Activated CD4-positive, alpha-beta T cell treated with anti-CD3 and anti-CD28 coated beads, Interleukin-2, amount 10 ng/mL, durations not matched to agents 24 days and 14 days (primary cell): ENCODE measurements around the gene ZNF432. TPM values are rescaled to one million over a fixed set of nuclear protein-coding genes. Genes with fewer than 3 reads are reported as not detected.
"Not testable (repeated sequence)": the region's sequence is repeated elsewhere in the genome, so short reads cannot be mapped to it uniquely, and the experiment has no call there.

Experiments used
- DNase-seq: peaks from one replicate; pipeline ENCODE4 v3.0.0; 2022
- H3K27ac Mint-ChIP-seq: one replicate; pipeline ENCODE4 v1.8.0; 2022; ENCODE audit warnings: mild to moderate bottlenecking, mixed read lengths
- H3K27me3 Mint-ChIP-seq: one replicate; pipeline ENCODE4 v1.8.0; 2022; ENCODE audit warnings: mixed read lengths
- H3K36me3 Mint-ChIP-seq: one replicate; pipeline ENCODE4 v1.8.0; 2022; ENCODE audit warnings: low read depth, mild to moderate bottlenecking, mixed read lengths
- H3K4me1 Mint-ChIP-seq: one replicate; pipeline ENCODE4 v1.8.0; 2021; ENCODE audit warnings: mixed read lengths
- H3K4me3 Mint-ChIP-seq: one replicate; pipeline ENCODE4 v1.8.0; 2022; ENCODE audit warnings: mild to moderate bottlenecking, moderate library complexity, mixed read lengths
- H3K9me3 Mint-ChIP-seq: one replicate; pipeline ENCODE4 v1.8.0; 2021; ENCODE audit warnings: mixed read lengths
- intact Hi-C: fragments of 100-400 bp; cut with micrococcal nuclease; formaldehyde crosslinking; loops from one replicate; pipeline ENCODE4 v1.15.1; 2023
- total RNA-seq: library from RNA; stranded (reverse); gene quantifications from 2 replicates; pipeline ENCODE4 v1.2.3, GENCODE V29; 2022

Gene ZNF432
- total RNA-seq, 1 donor from 2014 or later = 10.8 TPM

DNA sequence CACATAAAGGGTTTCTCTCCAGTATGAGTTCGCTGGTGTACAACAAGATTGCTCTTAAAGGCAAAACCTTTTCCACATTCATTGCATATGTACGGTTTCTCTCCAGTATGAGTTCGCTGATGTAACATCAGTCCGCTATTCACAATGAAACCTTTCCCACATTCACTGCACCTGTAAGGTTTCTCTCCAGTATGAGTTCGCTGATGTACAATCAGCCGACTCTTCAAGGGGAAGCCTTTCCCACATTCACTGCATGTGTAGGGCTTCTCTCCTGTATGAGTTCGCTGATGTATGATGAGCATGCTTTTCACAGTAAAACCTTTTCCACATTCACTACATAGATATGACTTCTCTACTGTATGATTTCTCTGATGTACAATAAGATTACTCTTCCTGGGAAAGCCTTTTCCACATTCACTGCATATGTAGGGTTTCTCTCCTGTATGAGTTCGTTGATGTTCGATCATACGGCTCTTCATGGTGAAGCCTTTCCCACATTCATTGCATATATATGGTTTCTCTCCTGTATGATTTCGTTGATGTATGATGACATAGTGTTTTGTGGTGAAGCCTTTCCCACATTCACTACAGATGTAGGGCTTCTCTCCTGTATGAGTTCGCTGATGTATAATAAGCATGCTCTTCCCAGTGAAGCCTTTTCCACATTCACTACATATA lies 14.4 kb downstream of the ZNF432 start:
- DNase-seq = no peak
- Mint-ChIP-seq H3K4me1 (no peaks in the 10 kb centered on the region), H3K27me3 (no peaks in the 10 kb centered on the region), H3K4me3 (no peak overlapping the region), H3K9me3 (peaks cover 40% of the 10 kb centered on the region), H3K27ac (no peak overlapping the region), H3K36me3 (peaks cover 80% of the 10 kb centered on the region)
- intact Hi-C loops = no loop called here

DNA sequence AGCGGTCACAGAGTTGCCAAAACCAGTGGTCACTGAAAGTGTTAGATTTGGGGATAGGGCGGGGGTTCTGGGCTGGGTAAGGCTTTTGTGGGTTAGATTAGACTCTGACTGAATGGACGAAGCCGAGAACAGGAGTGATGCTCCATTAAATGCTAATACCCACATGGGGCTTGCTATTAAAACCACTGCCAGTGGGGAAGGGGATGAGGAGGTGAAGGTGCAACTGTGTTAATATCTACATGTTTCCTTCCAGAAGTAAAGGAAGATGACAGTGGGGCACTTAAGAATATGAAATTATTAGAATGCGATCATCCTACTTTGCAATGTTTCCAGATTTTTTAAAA lies 19.9 kb downstream of the ZNF432 start:
- H3K4me1 Mint-ChIP-seq = peaks cover 15% of the 10 kb centered on the region
- peaks cover 36% of the 10 kb centered on the region for H3K9me3 Mint-ChIP-seq
- intact Hi-C loops = loop anchor here (1.0 kb wide), 5 partner anchors 20 to 161 kb away; partner anchors contain the start of genes ZNF350, ZNF432, ZNF613 and ZNF615
- DNase-seq = no peak
- H3K27me3 Mint-ChIP-seq = no peaks in the 10 kb centered on the region
- H3K4me3 Mint-ChIP-seq = peak overlapping the region; percentile 94
- H3K36me3 Mint-ChIP-seq = peaks cover 73% of the 10 kb centered on the region
- peak overlapping the region; percentile 95 for H3K27ac Mint-ChIP-seq

DNA sequence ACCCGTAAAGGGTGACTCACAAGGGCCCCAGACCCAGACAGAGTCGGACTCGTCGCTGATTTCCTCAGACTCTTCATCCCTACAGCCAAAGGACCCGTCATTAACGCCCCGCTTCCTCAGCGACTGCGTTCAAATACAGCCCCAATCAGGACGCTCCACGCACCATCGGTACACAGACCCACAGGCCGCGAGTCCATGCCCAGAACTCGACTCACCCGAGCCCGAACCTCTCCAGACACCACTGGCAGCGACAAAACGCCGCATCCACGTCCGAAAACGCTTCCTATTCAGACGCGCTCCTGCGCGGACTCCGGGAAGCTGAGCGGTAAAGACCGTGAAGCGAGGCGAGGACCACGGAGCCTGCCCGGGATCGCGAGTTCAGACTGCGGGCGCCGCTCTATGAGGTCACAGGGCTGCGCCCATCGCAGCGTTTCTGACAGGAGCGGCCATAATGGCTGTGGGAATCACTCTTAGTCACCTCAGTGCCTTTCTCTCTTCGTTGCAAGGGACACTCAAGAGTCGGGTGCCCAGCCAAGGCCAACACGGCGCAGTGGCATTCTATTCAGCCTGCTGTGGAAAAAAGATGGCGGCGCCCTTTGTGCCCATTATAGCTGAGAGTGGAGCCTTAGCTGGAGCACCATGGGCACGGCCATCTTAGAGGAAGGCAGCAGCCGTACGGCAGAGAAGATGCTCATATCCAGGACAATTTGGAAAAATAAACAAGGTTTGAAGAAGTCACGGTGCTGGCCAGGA lies 20.4 kb downstream of the ZNF432 start, which contains the start of gene ZNF614:
Gene ZNF614, minus strand, starts transcription at position 353 of the 753 bp plus-strand sequence. CDS start 2,634 bp downstream, outside the sequence.
- peak within 1 kb of the TSS; percentile 95 for H3K27ac Mint-ChIP-seq
- H3K36me3 Mint-ChIP-seq = peaks cover 74% of the 10 kb centered on the region
- intact Hi-C loops = loop anchor here (1.0 kb wide), 5 partner anchors 20 to 161 kb away; partner anchors contain the start of genes ZNF350, ZNF432, ZNF613 and ZNF615
- peak within 1 kb of the TSS; percentile 94 for H3K4me3 Mint-ChIP-seq
- DNase-seq = peak; percentile 96
- H3K4me1 Mint-ChIP-seq = peaks cover 15% of the 10 kb centered on the region
- H3K27me3 Mint-ChIP-seq = no peaks in the 10 kb centered on the region
- H3K9me3 Mint-ChIP-seq = peaks cover 34% of the 10 kb centered on the region

DNA sequence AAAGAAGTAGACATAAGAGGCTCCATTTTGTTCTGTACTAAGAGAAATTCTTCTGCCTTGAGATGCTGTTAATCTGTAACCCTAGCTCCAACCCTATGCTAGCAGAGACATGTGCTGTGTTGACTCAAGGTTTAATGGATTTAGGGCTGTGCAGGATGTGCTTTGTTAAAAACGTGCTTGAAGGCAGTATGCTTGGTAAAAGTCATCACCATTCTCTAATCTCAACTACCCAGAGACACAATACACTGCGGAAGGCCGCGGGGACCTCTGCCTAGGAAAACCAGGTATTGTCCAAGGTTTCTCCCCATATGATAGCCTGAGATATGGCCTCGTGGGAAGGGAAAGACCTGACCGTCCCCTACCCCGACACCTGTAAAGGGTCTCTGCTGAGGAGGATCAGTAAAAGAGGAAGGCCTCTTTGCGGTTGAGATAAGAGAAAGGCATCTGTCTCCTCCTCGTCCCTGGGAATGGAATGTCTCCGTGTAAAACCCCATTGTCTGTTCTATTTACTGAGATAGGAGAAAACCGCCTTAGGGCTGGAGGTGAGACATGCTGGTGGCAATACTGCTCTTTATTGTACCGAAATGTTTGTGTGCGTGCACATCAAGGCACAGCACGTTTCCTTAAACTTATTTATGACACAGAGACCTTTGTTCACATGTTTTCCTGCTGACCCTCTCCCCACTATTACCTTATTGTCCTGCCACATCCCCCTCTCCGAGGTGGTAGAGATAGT lies 22.2 kb downstream of the ZNF432 start:
- H3K9me3 Mint-ChIP-seq = peaks cover 34% of the 10 kb centered on the region
- H3K27me3 Mint-ChIP-seq, H3K27ac Mint-ChIP-seq, DNase-seq, H3K4me3 Mint-ChIP-seq, intact Hi-C loops: not testable (repeated sequence)
- peaks cover 81% of the 10 kb centered on the region for H3K36me3 Mint-ChIP-seq
- peaks cover 15% of the 10 kb centered on the region for H3K4me1 Mint-ChIP-seq

DNA sequence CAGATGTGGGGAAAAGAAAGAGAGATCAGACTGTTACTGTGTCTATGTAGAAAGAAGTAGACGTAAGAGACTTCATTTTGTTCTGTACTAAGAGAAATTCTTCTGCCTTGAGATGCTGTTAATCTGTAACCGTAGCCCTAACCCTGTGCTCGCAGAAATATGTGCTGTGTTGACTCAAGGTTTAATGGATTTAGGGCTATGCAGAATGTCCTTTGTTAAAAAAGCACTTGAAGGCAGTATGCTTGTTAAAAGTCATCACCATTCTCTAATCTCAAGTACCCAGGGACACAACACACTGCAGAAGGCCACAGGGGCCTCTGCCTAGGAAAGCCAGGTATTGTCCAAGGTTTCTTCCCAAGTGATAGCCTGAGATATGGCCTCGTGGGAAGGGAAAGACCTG lies 24.2 kb downstream of the ZNF432 start:
- H3K27me3 Mint-ChIP-seq, H3K4me3 Mint-ChIP-seq, intact Hi-C loops, DNase-seq, H3K27ac Mint-ChIP-seq: not testable (repeated sequence)
- H3K9me3 Mint-ChIP-seq = peaks cover 41% of the 10 kb centered on the region
- peaks cover 86% of the 10 kb centered on the region for H3K36me3 Mint-ChIP-seq
- H3K4me1 Mint-ChIP-seq = peaks cover 15% of the 10 kb centered on the region

DNA sequence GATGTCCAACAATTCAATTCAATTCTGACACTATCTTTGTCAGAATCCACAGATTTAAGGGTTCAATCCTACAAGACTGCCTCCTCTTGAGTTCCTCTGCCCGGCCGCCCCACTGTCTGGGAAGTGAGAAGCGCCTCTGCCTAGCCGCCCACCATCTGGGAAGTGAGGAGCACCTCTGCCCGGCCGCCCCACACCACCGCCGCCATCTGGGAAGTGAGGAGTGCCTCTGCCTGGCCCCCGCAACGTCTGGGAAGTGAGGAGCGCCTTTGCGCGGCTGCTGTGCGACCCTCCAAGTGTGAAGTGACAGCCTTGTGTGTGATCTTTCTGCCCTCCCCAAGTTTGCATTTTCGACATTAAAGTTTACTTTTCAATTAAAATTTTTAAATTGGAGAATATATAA lies 26.4 kb downstream of the ZNF432 start:
- peaks cover 39% of the 10 kb centered on the region for H3K9me3 Mint-ChIP-seq
- no peak overlapping the region for H3K4me3 Mint-ChIP-seq
- H3K4me1 Mint-ChIP-seq = peaks cover 8% of the 10 kb centered on the region
- H3K36me3 Mint-ChIP-seq = peaks cover 95% of the 10 kb centered on the region
- no peak for DNase-seq
- H3K27ac Mint-ChIP-seq = no peak overlapping the region
- intact Hi-C loops = no loop called here
- no peaks in the 10 kb centered on the region for H3K27me3 Mint-ChIP-seq

DNA sequence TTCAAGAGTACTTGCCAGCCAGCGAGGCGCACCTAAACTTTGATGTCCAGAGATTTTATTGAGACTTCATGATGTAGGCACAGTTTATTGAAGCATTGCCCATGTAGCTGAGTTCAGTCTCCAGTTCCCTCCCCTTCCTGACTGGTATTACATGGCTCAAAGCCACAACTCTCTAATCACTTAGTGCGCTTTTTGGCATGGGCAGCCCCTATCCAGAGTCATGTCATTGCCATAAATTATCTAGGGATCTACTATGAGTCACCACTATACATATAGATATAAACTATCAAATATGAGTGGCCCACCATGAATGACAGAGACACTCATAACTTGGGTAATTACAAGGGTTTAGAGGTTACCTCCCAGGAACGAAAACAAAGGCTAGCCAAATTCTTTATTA lies 28.1 kb downstream of the ZNF432 start:
- no peak overlapping the region for H3K4me3 Mint-ChIP-seq
- no peak for DNase-seq
- no peaks in the 10 kb centered on the region for H3K27me3 Mint-ChIP-seq
- H3K27ac Mint-ChIP-seq = no peak overlapping the region
- no peaks in the 10 kb centered on the region for H3K4me1 Mint-ChIP-seq
- H3K9me3 Mint-ChIP-seq = peaks cover 39% of the 10 kb centered on the region
- H3K36me3 Mint-ChIP-seq = peaks cover 95% of the 10 kb centered on the region
- intact Hi-C loops = no loop called here

DNA sequence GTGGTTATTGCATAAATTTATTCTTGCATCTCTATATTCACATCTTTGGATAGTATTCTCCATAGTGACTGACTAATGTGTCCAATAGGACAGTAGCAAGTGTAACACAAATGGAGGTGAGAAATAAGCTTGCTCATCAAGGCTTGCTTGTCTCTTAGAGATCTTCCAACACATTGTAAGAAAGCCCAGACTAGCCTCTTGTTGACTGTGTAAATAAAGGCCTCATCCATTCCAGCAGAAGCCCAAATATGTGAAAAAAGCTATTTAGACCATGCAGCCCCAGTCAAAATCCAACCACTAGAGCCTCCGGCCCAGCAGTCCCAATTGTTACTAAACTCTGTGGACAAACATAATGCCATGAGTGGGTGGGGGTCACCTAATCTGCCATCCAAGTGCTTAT lies 38.0 kb downstream of the ZNF432 start:
- Mint-ChIP-seq H3K27ac (no peak overlapping the region), H3K9me3 (peaks cover 16% of the 10 kb centered on the region), H3K4me3 (no peak overlapping the region), H3K36me3 (peaks cover 48% of the 10 kb centered on the region), H3K27me3 (no peaks in the 10 kb centered on the region), H3K4me1 (peaks cover 14% of the 10 kb centered on the region)
- DNase-seq = no peak
- intact Hi-C loops = no loop called here

DNA sequence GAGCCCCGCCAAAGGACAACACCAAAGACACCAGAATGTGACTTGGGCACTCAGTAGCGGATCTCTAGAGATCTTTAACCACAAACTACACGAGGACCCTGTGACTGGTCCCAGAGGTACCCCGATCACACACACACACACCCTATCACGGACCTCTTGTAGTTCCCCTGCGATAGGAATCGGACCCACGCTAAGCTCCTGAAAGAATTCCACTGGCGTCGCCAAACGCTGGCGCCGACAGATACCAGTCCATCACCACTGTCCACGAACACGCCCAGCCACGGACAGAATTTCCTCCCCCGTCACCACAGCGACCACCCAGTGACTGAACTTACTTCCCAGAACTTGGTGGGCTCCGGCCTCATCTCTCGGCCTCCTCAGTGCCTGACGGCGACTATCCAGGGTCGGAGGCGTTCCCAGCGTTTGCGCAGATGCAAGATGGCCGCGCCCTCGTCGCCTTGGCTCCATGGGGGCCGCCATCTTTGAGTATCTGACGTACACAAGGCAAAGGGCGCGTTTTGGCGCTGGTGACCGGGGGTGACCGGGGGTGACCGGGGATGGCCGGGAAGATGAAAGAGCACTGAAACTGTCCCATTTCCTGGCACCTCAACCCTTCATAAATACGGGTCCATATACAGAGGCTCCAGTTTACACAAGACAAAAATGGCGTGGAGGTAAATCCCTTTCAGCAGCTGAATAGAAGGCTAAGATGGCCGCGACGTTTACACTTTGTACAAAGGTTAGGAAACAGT lies 40.7 kb downstream of the ZNF432 start, which contains the start of gene ZNF615:
Gene ZNF615, minus strand, starts transcription at position 406 of the 752 bp plus-strand sequence. CDS start 4,500 bp downstream, outside the sequence.
- Mint-ChIP-seq H3K27me3 (no peaks in the 10 kb centered on the region), H3K4me1 (peaks cover 14% of the 10 kb centered on the region), H3K9me3 (peaks cover 18% of the 10 kb centered on the region), H3K4me3 (peak within 1 kb of the TSS; percentile 91), H3K27ac (peak within 1 kb of the TSS; percentile 98), H3K36me3 (peaks cover 51% of the 10 kb centered on the region)
- intact Hi-C loops = loop anchor here (1.0 to 2.0 kb wide), 4 partner anchors 20 to 81 kb away; partner anchors contain the start of genes ZNF350, ZNF613 and ZNF614
- peak; percentile 96 for DNase-seq

DNA sequence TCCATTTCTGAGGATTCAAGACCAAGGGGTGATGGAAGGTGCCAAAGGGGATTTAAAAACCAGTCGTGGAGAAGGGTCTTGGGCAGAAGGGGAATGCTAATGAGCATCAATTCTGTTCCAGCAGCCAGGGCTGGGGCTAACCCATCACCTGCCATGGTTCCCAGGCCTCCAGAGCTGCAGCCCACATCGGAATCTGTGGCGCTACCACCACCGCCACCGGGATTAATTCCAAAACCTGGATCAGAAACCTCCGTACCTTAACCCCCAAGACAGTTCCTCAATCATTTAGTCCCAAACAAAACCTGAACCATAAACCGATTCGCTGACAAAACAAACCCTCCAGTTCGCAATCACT lies 41.2 kb downstream of the ZNF432 start:
- Mint-ChIP-seq H3K27ac (peak overlapping the region; percentile 98), H3K27me3 (no peaks in the 10 kb centered on the region), H3K36me3 (peaks cover 48% of the 10 kb centered on the region), H3K9me3 (peaks cover 19% of the 10 kb centered on the region), H3K4me3 (peak overlapping the region; percentile 91), H3K4me1 (peaks cover 14% of the 10 kb centered on the region)
- DNase-seq = no peak
- intact Hi-C loops = no loop called here

DNA sequence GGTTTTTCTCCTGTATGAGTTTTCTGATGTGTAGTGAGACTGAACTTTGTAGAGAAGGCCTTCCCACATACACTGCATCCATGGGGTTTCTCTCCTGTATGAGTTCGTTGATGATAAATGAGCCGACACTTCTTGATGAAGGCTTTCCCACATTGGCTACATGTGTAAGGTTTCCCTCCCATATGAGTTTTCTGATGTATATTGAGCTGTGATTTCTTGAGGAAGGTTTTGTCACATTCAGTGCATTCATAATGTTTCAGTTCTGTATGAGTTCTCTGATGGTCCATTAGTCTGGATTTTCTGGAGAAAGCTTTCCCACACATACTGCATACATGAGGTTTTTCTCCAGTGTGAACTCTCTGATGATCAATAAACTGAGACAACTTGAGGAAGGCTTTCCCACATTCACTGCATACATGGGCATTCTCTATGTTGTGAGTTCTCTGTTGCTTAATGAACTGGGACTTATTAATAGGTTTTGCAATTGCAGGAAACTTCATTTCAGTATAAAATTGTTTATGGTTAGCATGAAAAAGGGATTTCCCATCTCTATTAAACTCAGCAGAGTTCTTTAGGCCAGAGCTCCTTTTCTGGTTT lies 54.5 kb downstream of the ZNF432 start:
- Mint-ChIP-seq H3K36me3 (peaks cover 67% of the 10 kb centered on the region), H3K27me3 (no peaks in the 10 kb centered on the region), H3K4me3 (no peak overlapping the region), H3K9me3 (peaks cover 32% of the 10 kb centered on the region), H3K4me1 (no peaks in the 10 kb centered on the region), H3K27ac (no peak overlapping the region)
- intact Hi-C loops = no loop called here
- no peak for DNase-seq

DNA sequence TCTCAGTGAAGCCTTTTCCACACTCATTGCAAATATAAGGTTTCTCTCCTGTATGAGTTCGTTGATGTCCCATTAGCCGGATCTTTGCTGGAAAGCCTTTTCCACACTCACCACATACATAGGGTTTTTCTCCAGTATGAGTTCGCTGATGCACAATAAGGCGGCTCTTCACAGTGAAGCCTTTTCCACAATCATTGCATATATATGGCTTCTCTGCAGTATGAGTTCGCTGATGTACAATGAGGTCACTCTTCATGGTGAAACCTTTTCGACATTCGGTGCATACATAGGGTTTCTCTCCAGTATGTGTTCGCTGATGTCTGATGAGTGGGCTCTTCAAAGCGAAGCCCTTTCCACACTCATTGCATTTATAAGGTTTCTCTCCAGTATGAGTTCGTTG lies 55.2 kb downstream of the ZNF432 start:
- H3K36me3 Mint-ChIP-seq = peaks cover 64% of the 10 kb centered on the region
- intact Hi-C loops = no loop called here
- H3K27me3 Mint-ChIP-seq = no peaks in the 10 kb centered on the region
- H3K4me1 Mint-ChIP-seq = no peaks in the 10 kb centered on the region
- no peak overlapping the region for H3K4me3 Mint-ChIP-seq
- DNase-seq = no peak
- H3K27ac Mint-ChIP-seq = no peak overlapping the region
- H3K9me3 Mint-ChIP-seq = peaks cover 38% of the 10 kb centered on the region
